ENCODE measurements around the gene PKN1.
A peak's percentile ranks its signal among the peaks of the same experiment; 100 is the strongest.

Gene PKN1

DNA sequence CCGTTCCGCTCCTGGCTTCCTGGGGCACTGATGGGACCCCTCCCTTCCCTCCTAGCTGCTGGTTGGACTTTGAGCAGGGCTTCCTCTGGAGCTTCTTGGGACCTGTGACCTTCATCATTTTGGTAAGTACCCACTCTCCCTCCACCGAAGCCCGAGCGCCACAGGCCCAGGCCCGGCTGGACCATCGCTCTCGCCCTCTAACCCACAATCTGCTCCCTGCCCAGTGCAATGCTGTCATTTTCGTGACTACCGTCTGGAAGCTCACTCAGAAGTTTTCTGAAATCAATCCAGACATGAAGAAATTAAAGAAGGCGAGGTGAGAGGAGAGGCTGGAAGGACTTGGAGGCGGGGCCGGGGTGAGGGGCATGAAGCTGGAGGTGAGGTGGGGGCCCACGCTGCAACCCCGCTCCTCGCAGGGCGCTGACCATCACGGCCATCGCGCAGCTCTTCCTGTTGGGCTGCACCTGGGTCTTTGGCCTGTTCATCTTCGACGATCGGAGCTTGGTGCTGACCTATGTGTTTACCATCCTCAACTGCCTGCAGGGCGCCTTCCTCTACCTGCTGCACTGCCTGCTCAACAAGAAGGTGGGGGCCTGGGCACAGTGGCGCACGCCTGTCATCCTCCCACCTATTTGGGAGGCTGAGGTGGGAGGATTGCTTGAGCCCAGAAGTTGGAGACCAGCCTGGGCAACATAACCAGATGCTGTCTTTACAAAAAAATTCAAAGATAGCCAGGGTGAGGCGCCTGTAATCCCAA lies 26.3 kb upstream of the PKN1 start:
- FAIRE-seq = no peak

DNA sequence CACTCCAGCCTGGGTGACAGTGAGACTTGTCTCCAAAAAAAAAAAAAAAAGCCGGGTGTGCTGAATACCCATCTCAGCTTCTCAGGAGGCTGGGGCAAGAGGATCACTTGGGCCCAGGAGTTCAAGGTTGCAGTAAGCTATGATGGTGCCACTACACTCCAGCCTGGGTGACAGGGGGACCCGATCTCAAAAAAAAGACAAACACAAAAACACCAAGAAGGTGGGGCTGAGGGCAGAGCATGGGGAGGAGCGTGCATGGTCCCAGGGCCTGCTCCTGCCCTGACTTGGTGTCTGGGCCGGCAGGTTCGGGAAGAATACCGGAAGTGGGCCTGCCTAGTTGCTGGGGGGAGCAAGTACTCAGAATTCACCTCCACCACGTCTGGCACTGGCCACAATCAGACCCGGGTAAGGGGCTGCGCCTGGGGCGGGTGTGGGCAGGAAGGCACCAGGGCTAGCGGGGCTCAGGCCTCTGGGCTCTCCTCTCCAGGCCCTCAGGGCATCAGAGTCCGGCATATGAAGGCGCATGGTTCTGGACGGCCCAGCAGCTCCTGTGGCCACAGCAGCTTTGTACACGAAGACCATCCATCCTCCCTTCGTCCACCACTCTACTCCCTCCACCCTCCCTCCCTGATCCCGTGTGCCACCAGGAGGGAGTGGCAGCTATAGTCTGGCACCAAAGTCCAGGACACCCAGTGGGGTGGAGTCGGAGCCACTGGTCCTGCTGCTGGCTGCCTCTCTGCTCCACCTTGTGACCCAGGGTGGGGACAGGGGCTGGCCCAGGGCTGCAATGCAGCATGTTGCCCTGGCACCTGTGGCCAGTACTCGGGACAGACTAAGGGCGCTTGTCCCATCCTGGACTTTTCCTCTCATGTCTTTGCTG lies 25.3 kb upstream of the PKN1 start:
- no peak for FAIRE-seq

DNA sequence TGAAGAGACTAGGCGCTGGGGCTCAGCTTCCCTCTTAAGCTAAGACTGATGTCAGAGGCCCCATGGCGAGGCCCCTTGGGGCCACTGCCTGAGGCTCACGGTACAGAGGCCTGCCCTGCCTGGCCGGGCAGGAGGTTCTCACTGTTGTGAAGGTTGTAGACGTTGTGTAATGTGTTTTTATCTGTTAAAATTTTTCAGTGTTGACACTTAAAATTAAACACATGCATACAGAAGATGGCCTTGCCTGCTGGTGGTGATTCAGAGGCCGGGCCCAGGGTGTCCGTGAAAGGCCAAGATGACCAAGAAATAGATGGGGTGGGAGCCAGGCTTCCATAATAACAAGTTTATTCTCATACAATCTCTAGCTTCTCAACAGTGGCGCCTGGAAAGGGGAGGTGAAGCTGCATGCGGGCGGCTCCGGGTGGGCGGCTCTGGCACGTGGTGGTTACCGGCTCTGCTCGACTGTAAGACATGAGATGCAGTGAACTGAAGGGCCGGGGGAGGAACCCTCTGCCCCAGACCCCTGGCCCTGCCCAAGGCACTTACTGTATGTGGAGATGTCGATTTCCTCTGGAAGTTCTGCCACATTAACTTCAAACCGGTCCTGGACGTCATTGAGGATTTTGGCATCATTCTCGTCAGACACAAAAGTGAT lies 24.5 kb upstream of the PKN1 start:
- FAIRE-seq = no peak

DNA sequence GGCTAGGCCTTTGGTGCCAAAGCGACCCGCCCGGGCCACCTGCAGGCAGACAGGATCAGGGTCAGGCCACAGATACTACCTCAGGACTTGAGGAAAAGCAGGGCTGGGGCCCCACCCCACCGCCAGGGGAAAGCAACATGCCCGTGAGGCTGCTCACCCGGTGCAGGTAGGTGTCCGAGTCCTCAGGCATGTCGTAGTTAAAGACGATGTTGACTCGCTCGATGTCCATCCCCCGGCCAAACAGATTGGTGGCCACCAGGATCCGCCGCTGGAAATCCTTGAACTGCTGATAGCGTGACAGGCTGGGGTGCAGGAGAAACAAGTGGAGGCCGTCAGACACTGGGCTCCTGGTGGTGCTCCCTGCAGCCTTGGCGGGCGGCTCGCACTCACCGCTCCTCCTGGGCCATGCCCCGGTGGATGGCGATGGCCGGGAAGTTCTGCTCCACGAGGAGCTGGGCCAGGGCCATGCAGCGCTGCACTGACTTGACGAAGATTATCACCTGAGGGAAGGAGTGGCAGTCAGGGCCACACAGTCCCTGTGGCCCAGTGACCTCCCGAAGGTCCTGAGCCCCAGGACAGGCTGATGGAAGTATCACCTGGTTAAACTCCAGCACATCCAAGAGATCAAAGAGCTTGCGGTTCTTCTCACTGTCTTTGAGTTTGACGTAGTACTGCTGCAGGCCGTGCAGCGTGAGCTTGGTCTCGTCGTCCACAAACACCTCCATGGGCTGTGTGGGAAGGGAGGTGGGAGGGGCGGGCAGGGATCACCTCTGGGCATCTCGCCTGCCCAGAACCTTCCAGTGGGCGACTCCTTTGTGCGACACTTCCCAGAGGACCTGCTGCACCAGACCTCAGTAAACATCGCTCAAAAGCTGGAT lies 23.7 kb upstream of the PKN1 start:
- no peak for FAIRE-seq

DNA sequence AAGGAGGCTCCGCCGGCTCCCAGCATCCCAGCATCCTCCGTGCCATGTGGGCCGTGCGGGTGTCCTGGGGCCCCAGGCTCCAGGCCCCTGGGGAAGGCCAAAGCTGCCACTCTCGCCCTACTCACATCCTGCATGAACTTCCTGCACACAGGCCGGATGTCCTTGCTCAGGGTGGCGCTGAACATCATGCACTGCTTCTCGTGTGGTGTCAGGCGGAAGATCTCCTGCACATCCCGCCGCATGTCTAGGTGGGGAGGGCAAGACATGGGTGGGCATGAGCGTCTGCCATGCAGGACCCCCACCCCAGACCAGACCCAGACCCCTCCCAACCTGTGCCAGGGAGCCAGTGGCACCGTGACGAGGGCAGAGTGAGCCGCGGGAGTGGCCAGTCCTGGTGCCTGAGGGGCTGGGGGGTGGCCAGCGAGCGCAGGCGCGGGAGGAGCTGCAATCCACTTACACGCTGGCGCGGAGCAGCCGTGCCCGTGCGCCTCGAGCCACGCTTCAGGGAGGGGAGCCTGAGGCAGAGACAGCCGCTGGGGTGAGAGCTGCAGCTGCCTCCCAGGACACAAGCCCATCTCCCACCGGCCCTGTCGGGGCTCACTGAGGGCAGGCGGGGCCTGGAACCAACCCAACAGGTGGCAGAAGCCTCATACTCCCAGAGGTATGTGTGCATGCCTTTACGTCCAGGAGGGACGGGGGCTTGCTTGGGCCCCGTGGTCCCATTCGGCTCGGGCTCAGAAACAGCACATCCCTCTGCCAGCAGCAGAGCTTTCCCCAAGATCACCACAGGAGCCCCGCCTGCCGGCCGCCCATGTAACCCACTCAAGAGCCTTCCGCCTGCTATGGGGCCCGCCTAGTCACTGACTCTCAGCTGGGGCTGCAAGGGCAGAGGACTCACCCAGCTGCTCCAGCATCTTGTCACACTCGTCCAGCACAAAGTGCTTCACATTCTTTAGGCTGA lies 22.7 kb upstream of the PKN1 start:
- FAIRE-seq = no peak

DNA sequence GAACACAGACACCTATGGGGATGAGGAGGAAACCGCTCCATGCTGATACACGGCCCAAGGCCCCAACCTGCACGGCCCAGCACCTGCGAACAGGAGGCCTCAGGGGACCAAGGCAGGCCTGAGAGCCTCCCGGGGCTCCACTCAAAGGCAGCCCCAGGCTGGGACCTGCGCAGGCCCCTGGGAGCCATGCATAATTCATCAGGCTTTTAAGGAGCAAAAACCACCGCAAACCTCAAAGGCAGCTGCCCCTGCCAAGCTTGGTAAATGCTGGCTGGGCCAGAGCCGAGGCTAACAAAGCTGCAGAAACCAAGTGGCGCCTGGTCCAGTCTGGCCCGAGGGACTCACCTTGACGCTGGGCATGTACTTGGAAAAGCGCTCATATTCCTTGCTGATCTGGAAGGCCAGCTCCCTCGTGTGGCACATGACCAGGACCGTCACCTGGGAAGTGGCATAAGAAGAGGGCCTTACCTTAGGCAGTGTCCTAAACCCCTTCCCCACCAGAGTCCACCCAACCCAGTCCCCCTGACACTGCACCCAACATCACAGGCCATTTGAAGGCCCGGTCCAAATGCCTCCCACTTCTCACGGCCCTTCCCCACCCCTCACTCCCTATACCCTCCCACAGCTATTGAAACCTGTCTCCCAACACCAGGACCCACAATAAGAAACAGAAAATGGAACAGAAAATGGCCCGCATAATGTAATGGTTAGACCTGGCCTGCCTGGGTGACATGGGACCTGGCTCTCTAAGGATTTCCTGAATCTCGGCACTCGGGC lies 21.8 kb upstream of the PKN1 start:
- no peak for FAIRE-seq

DNA sequence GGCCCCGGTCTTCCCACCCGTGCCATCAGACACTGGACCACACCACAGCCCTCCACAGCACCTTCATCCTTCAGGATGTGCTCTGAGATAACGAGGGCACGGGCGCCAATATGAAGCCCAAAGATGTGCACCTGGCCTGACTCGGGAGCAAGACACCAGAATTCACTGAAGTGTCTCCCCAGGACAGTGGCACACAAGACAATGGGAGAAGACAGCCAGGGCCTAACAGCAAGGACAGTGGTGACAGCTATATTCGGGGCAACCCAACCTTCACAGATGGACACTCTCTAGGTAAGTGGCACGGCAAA lies 21.2 kb upstream of the PKN1 start:
- FAIRE-seq = no peak

DNA sequence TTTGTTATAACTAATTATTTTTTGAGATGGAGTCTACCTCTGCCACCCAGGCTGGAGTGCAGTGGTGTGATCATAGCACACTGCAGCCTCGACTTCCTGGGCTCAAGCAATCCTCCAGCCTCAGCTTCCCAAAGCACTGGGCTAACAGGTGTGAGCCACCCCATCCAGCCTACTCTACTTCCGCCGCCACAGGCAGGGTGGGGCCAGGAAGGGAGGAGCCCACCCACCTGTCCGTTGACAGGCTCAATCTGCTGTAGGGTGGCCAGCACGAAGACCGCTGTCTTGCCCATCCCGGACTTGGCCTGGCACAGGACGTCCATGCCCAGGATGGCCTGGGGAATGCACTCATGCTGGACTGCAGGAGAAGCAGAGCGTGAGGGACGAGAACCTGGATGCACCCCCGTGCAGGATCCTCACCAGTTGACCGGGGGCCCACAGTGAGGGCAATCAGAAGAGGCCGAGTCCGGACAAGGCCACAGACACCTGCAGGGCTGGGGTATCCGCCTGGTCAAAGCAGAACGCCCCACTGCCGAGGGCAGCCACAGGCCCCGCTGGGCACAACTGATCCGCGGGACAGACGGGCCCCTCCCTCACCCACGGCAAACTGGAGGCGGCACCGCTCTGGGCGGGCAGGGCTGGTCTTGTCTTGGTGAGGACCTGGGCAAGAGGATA lies 20.6 kb upstream of the PKN1 start:
- no peak for FAIRE-seq

DNA sequence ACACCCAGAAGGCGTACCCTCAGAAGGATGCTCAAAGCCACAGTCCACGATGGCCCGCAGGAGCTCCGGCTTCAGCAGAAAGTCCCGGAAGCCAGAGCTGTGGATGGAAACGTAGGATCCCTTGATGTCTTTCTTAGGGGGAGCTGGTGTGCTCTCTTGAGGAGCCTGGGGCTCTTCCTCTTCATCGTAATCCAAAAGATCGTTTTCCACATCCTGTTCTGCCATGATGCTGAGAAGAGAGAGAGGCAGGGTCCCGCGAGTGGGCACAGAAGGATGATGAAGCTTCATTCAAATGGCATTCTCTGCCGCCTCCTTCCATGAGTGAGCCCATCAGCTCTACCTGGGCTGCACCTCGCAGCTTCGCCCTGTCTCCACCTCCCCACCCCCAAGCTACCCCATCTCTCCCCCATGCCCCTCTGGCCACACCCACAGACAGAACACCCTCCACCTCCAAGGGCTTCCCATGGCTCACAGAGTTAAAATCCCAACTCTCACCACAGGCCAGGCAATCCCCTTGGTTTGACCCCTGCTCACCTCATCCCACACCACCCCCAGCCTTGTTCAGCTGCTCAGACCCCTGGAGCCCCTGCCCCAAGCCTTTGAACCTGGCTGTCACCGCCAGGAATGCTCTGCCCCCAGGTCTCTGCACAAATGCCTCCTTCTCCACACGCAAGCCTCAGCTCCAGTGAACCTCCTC lies 20.0 kb upstream of the PKN1 start:
- FAIRE-seq = no peak

DNA sequence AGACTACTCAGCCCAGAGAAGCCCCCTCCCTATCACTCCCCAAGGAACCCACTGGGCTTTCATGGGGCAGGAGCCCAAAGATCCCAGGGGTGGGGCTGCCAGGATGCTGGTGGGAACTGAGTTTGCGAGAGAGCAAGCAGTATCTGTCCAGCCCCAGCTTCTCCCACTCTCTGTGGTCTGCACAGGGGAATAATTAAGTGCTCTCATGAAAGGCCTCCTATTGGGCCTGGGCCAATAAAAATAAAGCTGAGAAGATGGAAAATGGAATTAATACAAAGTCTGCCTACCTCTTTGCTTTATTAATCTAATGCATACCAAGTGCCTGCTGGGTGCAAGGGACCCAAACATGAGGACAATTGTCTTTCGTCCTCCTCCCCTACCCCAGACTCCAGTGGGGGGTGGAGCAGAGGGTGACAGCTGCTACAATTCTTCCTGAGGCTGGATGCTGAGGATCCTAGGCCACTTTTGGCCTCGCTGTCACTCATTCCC lies 19.4 kb upstream of the PKN1 start:
- no peak for FAIRE-seq

DNA sequence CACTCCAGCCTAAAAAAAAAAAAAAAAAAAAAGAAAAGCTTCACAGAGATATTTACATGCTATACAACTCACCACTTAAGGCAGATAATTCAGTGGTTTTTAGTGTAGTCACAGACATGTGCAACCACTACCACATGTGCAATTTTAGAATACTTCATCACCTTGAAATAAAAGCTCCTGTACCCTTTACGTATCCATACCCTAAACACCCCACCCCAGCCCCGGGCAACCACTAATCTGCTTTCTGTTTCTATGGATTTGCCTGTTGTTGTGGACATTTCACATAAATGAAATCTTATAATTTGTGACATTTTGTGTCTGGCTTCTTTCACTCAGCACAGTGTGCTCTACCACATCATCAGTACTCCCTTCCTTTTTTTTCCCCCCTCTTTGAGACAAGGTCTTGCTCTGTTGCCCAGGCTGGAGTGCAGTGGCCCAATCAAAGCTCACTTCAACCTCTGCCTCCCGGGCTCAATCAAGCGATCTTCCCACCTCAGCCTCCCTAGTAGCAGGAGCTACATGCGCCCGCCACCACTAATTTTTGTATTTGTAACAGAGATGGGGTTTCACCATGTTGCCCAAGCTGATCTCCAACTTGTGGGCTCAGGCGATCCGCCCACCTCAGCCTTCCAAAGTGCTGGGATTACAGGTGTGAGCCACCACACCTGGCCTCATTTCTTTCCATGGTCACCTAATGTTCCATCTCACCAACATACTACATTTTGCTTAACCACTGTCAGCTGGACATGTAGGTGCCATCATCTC lies 18.0 kb upstream of the PKN1 start:
- no peak for FAIRE-seq

DNA sequence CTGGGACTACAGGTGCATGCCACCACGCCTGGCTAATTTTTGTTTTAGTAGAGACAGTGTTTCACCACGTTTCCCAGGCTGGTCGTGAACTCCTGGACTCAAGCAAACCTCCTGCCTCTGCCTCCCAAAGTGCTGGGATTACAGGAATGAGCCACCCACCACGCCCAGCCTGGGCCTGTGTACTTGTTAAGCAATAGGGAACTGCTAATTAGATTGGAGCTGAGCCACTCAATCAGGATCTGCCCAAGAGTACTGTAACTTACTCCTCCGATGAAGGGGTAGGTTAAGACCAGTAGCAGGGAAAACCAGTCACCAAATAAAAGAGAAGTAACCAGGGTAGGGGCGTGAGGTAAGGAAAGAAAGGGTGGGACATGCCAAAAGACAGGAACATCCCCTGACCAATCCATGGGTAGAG lies 16.3 kb upstream of the PKN1 start:
- FAIRE-seq = no peak

DNA sequence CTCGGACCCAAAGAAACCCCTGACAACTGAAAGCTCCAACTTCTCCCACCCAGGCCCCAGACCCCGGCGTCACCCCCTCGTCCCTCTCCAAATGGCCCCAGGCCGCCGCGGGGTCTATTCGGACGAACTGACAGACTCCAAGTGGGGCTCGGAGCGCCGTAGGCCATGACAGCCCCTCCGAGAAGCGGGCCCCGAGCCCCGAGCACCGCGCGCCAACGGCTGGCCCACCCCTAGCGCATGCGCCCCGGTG lies 14.3 kb upstream of the PKN1 start:
- FAIRE-seq = no peak

DNA sequence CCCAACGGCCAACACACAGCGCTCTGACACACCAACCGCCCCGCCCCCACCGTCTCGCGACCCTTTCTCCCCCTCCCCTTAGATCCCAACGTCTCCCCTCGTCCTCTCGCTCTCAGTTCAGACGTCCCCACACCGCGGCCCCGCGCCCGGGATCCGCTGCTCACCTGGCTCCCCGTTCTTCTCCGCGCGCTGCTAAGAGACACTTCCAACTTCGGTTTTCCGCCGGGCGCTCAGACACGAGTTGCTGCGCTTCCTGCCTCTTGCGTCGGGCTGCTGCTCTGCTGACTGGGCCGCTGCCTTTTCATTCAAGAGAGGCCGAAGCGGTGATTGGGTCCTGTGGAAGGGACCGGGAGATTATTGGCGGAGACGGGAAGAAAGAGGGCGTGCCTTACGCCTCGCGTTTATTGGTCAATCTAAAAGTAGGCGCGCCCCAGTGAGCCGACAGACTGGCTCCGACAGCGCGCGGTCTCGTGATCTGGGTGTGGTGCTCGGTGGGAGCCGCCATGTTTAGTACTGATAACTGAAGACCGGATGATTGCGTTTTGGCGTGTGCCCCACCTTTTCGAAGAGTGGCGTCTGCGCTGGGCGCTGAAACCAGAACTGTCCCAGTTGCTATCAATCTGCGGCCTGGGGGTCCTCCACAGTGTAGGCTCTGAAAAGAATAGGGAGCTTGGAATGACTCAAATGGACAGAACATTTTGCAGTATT lies 13.8 kb upstream of the PKN1 start, which contains the start of gene DDX39A:
DDX39A (minus strand) TSS at position 236 of the 708 bp plus-strand sequence. CDS start 6,121 bp downstream, outside the sequence.
- FAIRE-seq = peak; percentile 94

DNA sequence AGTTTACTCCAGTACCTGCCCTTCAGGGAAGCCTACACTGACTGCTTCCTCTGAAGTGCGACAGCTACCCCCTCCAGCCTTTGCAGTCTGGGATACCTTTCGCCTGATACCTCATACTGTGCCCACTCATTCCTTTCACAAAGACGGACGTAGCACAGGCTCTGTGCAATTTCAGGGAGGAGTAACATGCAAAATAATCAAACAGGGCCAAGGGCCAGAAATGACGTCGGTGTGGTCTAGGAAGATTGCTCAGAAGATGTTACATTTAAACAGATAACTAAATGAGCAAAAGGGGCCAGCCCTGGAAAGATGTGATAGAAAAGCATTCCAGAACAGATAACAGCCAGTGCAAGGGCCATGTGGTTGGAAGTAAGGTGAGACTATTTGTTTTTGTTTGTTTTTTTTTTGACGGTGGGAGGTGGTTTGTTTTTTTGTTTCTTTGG lies 7.4 kb upstream of the PKN1 start:
- no peak for FAIRE-seq

DNA sequence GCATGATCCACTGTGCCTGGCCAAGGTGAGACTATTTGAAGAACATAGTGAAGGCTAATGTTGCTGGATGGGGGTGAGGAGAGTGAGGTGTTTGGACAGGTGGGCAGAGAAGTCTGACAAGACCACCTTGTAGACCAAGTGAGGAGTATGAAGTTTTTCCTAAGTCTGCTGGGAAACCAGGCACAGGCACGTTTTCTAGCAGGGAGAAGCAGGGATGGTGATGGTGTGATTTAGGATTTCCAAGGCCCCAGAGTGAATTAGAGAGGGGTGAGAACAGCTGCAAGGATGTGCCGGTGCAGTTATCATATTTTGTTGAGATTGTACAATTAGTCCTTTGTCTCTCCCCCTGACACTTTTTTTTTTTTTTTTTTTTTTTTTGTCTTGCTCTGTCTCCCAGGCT lies 5.6 kb upstream of the PKN1 start:
- FAIRE-seq = no peak

DNA sequence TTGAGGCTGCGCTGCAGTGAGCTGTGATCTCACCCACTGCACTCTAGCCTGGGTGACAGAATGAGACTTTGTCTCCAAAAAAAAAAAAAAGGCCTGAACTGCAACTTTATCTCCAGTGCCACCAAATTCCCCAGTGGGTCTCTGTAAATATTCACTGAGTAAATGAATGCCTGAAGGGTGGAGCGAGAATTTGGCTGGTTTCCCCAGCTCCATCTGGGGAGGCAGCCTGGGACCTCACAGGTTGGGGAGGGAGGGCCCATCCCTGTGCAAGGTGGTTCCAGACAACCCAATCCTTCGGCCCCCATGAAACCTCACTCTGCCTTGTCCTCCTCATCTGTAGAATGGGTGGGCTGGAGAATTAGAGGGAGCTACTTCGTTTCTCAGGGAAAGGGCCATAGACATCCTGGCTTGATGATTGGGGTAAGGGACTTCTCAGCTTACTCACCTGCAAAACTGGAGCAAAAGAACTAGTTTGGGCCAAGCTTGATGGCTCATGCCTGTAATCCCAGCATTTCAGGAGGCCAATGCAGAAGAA lies 4.2 kb upstream of the PKN1 start:
- no peak for FAIRE-seq

DNA sequence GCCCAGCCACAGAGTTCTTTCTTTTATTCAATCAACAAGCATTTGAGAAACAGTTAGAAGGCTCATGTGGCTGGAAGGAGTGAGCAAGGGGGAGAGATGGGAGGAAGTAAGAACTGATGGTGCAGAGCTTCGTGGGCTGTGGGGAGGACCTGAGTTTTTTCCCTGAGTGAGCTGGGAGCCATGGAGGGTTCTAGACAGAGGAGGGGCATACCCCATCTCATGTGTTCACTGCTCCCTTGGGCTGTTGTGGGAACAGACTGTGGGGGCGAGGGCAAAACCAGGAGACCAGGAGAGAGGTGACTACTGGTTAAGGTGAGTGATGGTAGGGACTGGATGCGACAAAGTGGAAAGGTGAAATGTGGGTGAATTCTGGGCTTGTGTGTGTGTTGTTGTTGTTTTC lies 2.4 kb upstream of the PKN1 start:
- no peak for FAIRE-seq
